HG02840 (cell line): ENCODE data around the gene AKAP13.

Source experiments
- ATAC-seq: cut with Tn5 transposase; IDR thresholded peaks from one replicate; pipeline ENCODE4 v1.9.1; 2021; ENCODE audit warnings: mild to moderate bottlenecking, moderate library complexity, moderate number of reproducible peaks; ENCODE audit not compliant: unreplicated experiment, low FRiP score

AKAP13 gene

GRCh38 chr15:85606738-85607137 is 226.3 kb downstream of the AKAP13 start:
- ATAC-seq: no peak

GRCh38 chr15:85607141-85607806 is 226.9 kb downstream of the AKAP13 start:
- ATAC-seq: no peak

DNA sequence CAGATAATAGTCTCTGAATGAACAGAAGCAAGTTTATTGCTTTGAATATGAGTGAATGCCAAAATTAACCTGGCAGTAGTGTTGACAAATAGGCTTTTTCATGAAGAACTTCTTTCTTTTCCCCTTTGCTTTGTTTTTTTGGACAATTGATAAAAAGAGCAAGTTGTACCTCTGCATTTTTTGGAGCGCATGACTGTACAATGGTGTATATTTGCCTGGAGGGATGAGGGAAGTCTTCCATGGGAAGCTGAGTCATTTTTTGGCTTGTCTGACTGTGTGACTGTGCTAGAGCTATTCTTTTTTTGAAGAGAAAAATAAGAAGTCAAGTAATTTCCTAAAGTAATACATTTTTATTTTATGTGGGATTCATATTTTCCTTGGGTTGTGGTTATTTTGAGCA is 227.4 kb downstream of the AKAP13 start:
- ATAC-seq: no peak

DNA sequence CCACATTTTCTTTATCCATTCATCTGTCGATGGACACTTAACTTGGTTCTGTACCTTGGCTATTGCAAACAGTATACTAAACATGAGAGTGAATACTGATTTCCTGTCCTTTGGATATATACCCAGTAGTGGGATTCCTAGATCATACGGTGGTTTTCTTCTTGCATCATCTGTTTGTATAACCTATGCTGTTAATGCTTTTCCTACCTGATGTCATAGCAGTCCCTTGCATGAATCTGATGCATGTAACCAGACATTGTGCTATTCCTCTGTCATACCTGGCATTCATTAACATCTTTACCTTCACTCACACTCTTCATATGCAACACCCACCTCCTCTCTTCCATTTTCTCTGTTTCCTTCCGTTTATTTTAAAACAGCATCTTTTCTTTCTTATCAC is 229.1 kb downstream of the AKAP13 start:
- no peak for ATAC-seq

GRCh38 chr15:85611361-85611760 is 231.0 kb downstream of the AKAP13 start:
- no peak for ATAC-seq

GRCh38 chr15:85614059-85614458 is 233.7 kb downstream of the AKAP13 start:
- ATAC-seq: no peak

- ATAC-seq: peak; percentile 68
These were observed 235.5 kb downstream of the AKAP13 start for GRCh38 chr15:85615930-85616329.

DNA sequence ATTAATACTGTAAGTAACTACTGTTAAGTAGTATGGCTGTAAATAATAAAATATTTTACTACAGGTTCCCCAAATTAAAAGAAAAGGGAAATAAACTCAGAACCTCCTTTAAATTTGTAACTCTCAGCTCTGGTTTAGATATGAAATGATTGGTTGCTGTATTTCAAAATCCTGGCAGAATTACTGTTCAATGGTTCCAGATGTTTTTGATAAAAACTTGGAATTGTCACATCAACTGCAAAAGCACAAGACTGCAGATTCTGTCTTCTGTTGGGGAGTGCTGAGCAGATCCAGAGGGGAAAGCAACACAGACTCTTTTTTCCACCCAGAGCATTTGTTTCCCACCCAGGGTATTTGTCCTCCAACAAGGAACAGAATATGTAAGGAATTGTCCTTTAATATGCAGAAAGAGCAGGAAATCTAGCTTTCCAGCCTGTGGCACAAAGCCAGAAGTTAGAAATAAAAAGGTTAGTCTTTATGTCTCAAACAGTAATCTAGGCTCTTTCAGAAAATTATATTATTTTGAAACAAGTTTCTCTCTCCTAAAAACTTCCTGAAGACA is 236.2 kb downstream of the AKAP13 start:
- ATAC-seq: no peak

- no peak for ATAC-seq
These were observed 237.8 kb downstream of the AKAP13 start for GRCh38 chr15:85618228-85618505.

- no peak for ATAC-seq
These were observed 238.6 kb downstream of the AKAP13 start for GRCh38 chr15:85618956-85619491.

DNA sequence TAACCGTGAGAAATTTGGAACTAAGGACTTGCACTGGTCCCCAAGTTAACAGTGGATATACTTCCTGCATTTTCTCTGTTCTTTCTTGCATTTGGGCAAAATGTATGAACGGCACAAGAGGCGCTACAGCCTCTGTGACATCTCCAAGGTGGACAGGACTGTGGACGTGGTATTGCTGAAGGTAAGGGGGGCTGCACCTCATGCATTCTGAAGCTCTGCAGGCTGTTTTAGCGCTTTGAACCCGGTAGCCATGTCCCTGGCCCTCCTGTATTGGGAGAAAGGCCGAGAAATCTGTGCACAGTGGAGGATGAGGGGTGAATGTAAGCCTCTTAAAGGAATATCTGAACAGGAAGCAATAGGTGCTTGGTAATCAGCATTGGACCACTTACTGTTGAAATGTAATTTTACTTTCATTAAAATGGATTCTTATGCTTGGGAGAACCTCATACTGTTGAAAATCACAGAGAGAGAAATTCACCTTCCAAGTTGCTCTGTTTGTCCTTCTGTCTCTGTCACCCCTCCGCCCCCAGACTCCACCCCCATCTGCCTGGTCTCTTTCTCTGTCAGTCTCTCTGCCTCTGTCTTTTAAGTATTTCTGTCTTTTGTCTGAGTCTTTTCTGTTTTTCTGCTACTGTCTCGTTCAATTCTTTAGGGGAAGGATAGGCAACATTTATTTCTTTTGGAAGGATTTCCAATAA is 239.7 kb downstream of the AKAP13 start:
- no peak for ATAC-seq

DNA sequence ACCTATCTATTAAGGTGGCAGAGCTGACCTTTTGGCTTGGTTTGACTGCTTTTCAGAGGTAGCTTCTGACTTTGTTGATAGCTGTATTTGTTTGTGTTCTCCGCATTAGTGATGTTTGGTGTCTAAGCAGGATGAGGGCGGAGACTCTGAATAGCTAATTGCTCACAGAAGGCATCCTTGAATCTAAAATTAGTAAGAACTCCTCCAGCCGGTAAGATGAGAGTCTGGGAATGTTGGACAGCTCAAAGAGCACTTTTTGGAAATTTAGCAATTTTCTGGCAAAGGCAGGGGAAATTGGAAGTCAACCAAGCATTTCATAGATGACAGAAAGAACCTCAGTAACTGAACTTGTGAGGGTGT is 240.3 kb downstream of the AKAP13 start:
- no peak for ATAC-seq

GRCh38 chr15:85621094-85621493 is 240.7 kb downstream of the AKAP13 start:
- no peak for ATAC-seq

DNA sequence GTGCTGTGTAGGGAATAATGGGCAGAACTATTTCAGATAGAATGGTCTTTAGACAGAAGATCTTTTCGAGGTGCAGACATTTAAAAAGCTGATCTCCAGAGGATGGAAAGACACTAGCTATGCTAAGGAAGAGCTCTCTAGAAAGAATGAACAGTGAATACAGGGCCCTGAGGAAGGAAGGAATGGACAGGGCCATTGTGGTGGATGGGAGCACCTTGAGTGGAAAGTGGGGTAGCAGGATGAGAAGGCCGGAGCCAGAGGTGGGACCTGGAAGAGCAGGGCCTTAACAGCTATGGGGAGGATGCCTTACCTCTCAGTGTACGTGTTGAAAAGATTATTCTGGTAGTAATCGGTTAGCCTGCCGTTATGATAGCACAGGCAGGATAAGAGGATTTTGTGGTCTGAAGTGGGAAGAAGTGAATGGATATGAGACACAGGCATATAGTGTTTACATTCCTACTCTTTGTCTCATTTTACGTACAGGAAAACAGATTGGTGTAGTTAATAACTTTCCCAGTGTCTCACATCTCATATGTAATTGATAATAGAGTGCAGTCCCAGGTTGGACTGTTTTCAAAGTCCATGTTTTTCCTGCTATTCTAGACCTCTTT is 241.9 kb downstream of the AKAP13 start:
- no peak for ATAC-seq

DNA sequence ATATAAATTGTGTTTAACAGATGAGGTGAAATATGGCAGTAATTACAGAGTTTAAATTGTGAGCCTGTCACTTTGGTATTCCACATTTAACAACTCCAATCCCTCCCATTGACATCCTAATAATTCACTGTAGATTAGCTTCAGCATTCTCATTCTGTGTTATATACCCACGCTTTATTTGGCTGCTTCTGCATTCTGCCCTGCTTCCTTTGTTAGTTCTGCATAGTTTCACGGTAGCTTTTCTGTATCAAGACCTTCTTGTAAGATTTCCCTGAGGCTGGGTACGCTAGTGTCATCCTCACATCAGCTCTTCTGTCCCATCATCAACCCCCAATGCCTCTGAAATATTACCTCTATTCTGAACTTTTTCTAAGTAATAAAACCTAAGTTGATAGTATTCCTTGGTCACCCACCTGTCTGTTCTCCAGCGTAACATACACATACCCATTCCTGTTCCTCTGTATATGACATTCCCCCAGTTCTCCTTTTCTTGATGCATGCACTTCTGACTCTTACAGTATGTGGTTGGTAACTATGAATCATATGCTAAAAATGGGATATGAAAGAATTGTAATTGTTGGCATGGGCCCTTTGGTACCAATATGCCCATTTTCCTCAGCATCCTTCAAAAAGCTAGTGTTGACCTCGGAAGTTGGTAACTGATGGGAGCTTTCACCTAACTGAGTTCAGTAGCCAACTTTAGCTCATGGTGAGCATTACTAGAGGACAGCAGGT is 243.1 kb downstream of the AKAP13 start:
- no peak for ATAC-seq

DNA sequence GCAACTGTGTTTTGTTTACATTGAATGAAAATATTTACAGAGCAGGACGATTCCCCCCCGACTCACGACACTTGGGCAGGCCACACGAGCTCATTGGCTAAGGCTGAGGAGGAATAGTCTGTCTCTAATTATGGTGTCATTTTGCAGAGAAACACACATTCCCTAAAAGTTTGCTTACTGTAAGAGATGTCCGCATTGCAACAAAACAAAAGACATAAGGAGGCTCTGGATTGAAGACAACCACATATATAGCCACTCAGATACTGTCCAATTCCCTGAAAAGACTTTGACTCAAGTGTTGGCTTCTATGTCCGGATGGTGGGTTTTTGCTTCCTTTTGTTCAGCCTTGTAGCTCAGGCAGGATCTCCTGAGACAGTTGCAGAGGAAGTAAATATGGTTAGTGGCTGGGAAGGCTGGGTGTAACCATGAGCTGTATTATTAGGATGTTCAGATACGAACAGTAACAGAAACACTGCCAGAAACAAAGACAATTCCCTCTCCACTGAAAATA is 243.9 kb downstream of the AKAP13 start:
- no peak for ATAC-seq

GRCh38 chr15:85625166-85625830 is 244.9 kb downstream of the AKAP13 start:
- ATAC-seq: no peak

DNA sequence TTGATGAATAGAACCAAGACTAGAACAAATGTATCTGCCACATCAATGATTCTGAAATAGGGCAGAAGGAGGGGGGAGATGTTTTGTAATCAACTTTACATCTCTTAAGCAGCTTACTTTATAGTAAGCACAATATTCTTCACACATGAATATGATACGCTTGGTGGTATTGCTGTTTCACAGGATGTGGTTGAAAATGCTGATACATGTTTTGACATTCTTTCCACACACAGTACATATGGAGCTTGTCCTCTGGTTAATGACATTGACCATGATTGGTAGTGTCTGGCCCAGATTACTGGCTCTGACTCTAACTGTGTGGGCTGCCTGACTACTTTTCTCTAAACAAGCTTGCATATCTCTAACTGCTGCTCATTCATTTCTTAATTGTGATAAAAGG is 245.5 kb downstream of the AKAP13 start:
- ATAC-seq: peak; percentile 88

DNA sequence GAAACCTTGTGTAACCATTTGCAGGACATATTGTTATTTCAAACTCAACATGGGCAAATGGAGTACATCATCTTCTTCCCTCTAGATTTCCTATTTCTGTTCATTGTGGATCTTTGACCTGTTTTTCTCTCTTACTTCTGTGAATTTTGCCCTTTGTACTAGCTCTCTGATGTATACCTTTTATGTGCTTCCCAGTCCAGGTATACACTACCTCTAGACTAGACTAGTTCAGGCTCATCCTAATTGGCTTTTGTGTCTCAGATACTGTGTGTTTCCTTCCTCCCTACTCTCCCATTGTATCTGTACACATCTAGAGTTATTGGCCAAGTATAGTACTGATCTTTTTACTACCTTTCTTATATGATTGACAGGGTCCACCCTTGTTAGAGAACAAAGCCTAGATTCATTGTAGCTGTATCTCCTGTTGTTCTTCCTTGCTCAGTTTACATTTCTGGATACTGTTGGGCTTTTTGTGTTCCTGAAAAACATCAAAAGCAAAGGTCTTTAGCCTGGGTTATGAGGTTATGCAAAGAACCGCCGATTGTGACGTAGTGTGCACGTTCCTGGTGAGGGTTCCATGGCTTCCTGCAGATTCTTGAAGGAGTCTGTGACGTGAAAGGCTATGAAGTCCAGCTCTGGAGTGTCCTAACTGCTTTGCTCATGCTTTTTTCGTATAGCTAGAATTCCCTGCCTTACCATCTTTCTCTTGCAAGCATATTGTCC is 247.0 kb downstream of the AKAP13 start:
- ATAC-seq: no peak

DNA sequence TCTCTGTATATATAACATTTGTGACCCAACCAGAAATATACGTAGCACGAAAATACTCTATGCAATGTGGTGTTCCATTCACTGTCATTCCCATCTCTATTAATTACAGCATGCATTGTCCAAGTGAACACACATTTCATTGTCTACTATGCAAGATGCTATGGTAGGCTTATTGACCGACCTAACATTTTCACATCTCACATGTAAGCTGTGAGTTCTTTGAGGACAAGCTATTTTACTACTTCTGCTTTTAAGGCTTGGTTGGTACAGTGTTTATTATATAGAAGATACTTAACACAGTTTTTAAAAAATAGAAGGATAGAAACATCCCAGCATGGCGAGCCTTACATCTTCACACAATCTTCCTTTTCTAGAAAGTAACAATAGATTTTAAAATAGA is 249.9 kb downstream of the AKAP13 start:
- no peak for ATAC-seq
